ENCODE data around the gene QRFP. TPM values are rescaled to one million over a fixed set of nuclear protein-coding genes. Genes with fewer than 3 reads are reported as not detected.

Gene QRFP
- total RNA-seq, 1 experiment from 2014 or later, result not detected

GRCh38 chr9:130886981-130887380 lies 9.6 kb downstream of the QRFP start:
- in situ Hi-C loops (cut with HindIII; ENCODE audit: low pct_unique_long_range_greater_than_20kb, low sequenced_read_pairs), result no loop called here
- DNase-seq (ENCODE audit: low read depth, low spot score), result no peak

- in situ Hi-C loops (cut with HindIII; ENCODE audit: low pct_unique_long_range_greater_than_20kb, low sequenced_read_pairs), result no loop called here
- no peak for DNase-seq (ENCODE audit: low read depth, low spot score)
These were observed 10.9 kb downstream of the QRFP start for GRCh38 chr9:130885484-130886375.

GRCh38 chr9:130884542-130885483 lies 11.8 kb downstream of the QRFP start:
- in situ Hi-C loops (cut with HindIII; ENCODE audit: low pct_unique_long_range_greater_than_20kb, low sequenced_read_pairs), result no loop called here
- no peak for DNase-seq (ENCODE audit: low read depth, low spot score)

- no peak for DNase-seq (ENCODE audit: low read depth, low spot score)
- in situ Hi-C loops (cut with HindIII; ENCODE audit: low pct_unique_long_range_greater_than_20kb, low sequenced_read_pairs), result no loop called here
These were observed 12.5 kb downstream of the QRFP start for GRCh38 chr9:130884111-130884531.

GRCh38 chr9:130883479-130883878 lies 13.1 kb downstream of the QRFP start:
- in situ Hi-C loops (cut with HindIII; ENCODE audit: low pct_unique_long_range_greater_than_20kb, low sequenced_read_pairs), result no loop called here
- no peak for DNase-seq (ENCODE audit: low read depth, low spot score)

- DNase-seq (ENCODE audit: low read depth, low spot score), result no peak
- in situ Hi-C loops (cut with HindIII; ENCODE audit: low pct_unique_long_range_greater_than_20kb, low sequenced_read_pairs), result no loop called here
These were observed 13.9 kb downstream of the QRFP start for GRCh38 chr9:130882696-130883225.

GRCh38 chr9:130881516-130881915 lies 15.1 kb downstream of the QRFP start:
- DNase-seq (ENCODE audit: low read depth, low spot score), result no peak
- in situ Hi-C loops (cut with HindIII; ENCODE audit: low pct_unique_long_range_greater_than_20kb, low sequenced_read_pairs), result no loop called here

GRCh38 chr9:130880599-130881220 lies 15.9 kb downstream of the QRFP start:
- in situ Hi-C loops (cut with HindIII; ENCODE audit: low pct_unique_long_range_greater_than_20kb, low sequenced_read_pairs), result no loop called here
- DNase-seq (ENCODE audit: low read depth, low spot score), result no peak

- no peak for DNase-seq (ENCODE audit: low read depth, low spot score)
- in situ Hi-C loops (cut with HindIII; ENCODE audit: low pct_unique_long_range_greater_than_20kb, low sequenced_read_pairs), result no loop called here
These were observed 16.7 kb downstream of the QRFP start for GRCh38 chr9:130879863-130880411.

- no peak for DNase-seq (ENCODE audit: low read depth, low spot score)
- in situ Hi-C loops (cut with HindIII; ENCODE audit: low pct_unique_long_range_greater_than_20kb, low sequenced_read_pairs), result no loop called here
These were observed 18.3 kb downstream of the QRFP start for GRCh38 chr9:130878295-130878694.

- in situ Hi-C loops (cut with HindIII; ENCODE audit: low pct_unique_long_range_greater_than_20kb, low sequenced_read_pairs), result no loop called here
- DNase-seq (ENCODE audit: low read depth, low spot score), result no peak
These were observed 19.3 kb downstream of the QRFP start for GRCh38 chr9:130877300-130877699.

GRCh38 chr9:130874783-130875182 lies 21.8 kb downstream of the QRFP start:
- DNase-seq (ENCODE audit: low read depth, low spot score), result no peak
- in situ Hi-C loops (cut with HindIII; ENCODE audit: low pct_unique_long_range_greater_than_20kb, low sequenced_read_pairs), result no loop called here

GRCh38 chr9:130873966-130874365 lies 22.6 kb downstream of the QRFP start:
- no peak for DNase-seq (ENCODE audit: low read depth, low spot score)
- in situ Hi-C loops (cut with HindIII; ENCODE audit: low pct_unique_long_range_greater_than_20kb, low sequenced_read_pairs), result no loop called here

GRCh38 chr9:130872912-130873503 lies 23.6 kb downstream of the QRFP start:
- no peak for DNase-seq (ENCODE audit: low read depth, low spot score)
- in situ Hi-C loops (cut with HindIII; ENCODE audit: low pct_unique_long_range_greater_than_20kb, low sequenced_read_pairs), result no loop called here

- in situ Hi-C loops (cut with HindIII; ENCODE audit: low pct_unique_long_range_greater_than_20kb, low sequenced_read_pairs), result no loop called here
- no peak for DNase-seq (ENCODE audit: low read depth, low spot score)
These were observed 24.1 kb downstream of the QRFP start for GRCh38 chr9:130872508-130872907.

- DNase-seq (ENCODE audit: low read depth, low spot score), result no peak
- in situ Hi-C loops (cut with HindIII; ENCODE audit: low pct_unique_long_range_greater_than_20kb, low sequenced_read_pairs), result no loop called here
These were observed 24.5 kb downstream of the QRFP start for GRCh38 chr9:130872093-130872492.

GRCh38 chr9:130871395-130872062 lies 25.1 kb downstream of the QRFP start:
- in situ Hi-C loops (cut with HindIII; ENCODE audit: low pct_unique_long_range_greater_than_20kb, low sequenced_read_pairs), result no loop called here
- no peak for DNase-seq (ENCODE audit: low read depth, low spot score)
